Myometrial cell (primary cell): ENCODE data around the gene TEX55. TPM values are rescaled to one million over a fixed set of nuclear protein-coding genes. Genes with fewer than 3 reads are reported as not detected.

ENCODE experiments used
- total RNA-seq: library from RNA; depleted of rRNA; stranded (reverse); fragments of >200 nt; gene quantifications from 2 replicates; pipeline ENCODE4 v1.2.3, GENCODE V29; 2015

Gene TEX55
- total RNA-seq, result not detected in 2 replicates

GRCh38 chr3:119145500-119146167 lies at the start of gene TEX55:
Gene TEX55 (plus strand): TSS chr3:119146165. CDS start chr3:119146190, 25 bp downstream.

GRCh38 chr3:119173325-119173724 lies 27.4 kb downstream of the TEX55 start, which contains the start of gene UPK1B:
Gene UPK1B (plus strand): TSS chr3:119173598. CDS start chr3:119186742, 13,144 bp downstream.

Other genes with a start within 250 kb of the TEX55 start
- gene IGSF11, start 111.3 kb upstream of the TEX55 start, total RNA-seq, result under 0.01 TPM in 1 of 2 replicates, not detected in the other
- gene UPK1B, start 27.4 kb downstream of the TEX55 start, total RNA-seq, result 0.53 TPM in 1 of 2 replicates, not detected in the other
- 38.8 and 41.5 TPM in 2 replicates for gene B4GALT4, start 94.7 kb downstream of the TEX55 start, total RNA-seq
- 4.6 and 8.0 TPM in 2 replicates for gene ARHGAP31, start 148.2 kb downstream of the TEX55 start, total RNA-seq